Osteocyte (in vitro differentiated cells): ENCODE data around the gene CALR3. TPM values are rescaled to one million over a fixed set of nuclear protein-coding genes. Genes with fewer than 3 reads are reported as not detected.
"Not testable (repeated sequence)": the region's sequence is repeated elsewhere in the genome, so short reads cannot be mapped to it uniquely, and the experiment has no call there.

Experiments used
- DNase-seq: peaks from one replicate; pipeline ENCODE4 v3.0.0; 2021; ENCODE audit warnings: mixed read lengths; ENCODE audit not compliant: unreplicated experiment; ENCODE audit errors: extremely low spot score
- H3K27ac Mint-ChIP-seq: one replicate; pipeline ENCODE4 v1.8.0; 2021; ENCODE audit warnings: mild to moderate bottlenecking, mixed read lengths; ENCODE audit not compliant: unreplicated experiment
- H3K27me3 Mint-ChIP-seq: one replicate; pipeline ENCODE4 v1.8.0; 2021; ENCODE audit warnings: mixed read lengths; ENCODE audit not compliant: unreplicated experiment
- H3K36me3 Mint-ChIP-seq: one replicate; pipeline ENCODE4 v1.8.0; 2021; ENCODE audit warnings: mixed read lengths; ENCODE audit not compliant: unreplicated experiment
- H3K4me1 Mint-ChIP-seq: one replicate; pipeline ENCODE4 v1.8.0; 2021; ENCODE audit warnings: mixed read lengths; ENCODE audit not compliant: unreplicated experiment
- H3K4me3 Mint-ChIP-seq: one replicate; pipeline ENCODE4 v1.8.0; 2021; ENCODE audit warnings: mild to moderate bottlenecking, moderate library complexity, mixed read lengths; ENCODE audit not compliant: unreplicated experiment
- H3K9me3 Mint-ChIP-seq: one replicate; pipeline ENCODE4 v1.8.0; 2021; ENCODE audit warnings: mixed read lengths; ENCODE audit not compliant: unreplicated experiment
- total RNA-seq: library from RNA; stranded (reverse); gene quantifications from 2 replicates; pipeline ENCODE4 v1.2.1, GENCODE V29; 2021
- TF ChIP-seq, protein P1 (sequence below): fragments of 200-600 bp; sonication (generic); IDR thresholded peaks from 2 replicates; pipeline ENCODE4 v1.5.0; 2021; ENCODE audit warnings: antibody characterized with exemption, mild to moderate bottlenecking, moderate library complexity

CALR3 gene
- total RNA-seq, 1 donor from 2014 or later: not detected

DNA sequence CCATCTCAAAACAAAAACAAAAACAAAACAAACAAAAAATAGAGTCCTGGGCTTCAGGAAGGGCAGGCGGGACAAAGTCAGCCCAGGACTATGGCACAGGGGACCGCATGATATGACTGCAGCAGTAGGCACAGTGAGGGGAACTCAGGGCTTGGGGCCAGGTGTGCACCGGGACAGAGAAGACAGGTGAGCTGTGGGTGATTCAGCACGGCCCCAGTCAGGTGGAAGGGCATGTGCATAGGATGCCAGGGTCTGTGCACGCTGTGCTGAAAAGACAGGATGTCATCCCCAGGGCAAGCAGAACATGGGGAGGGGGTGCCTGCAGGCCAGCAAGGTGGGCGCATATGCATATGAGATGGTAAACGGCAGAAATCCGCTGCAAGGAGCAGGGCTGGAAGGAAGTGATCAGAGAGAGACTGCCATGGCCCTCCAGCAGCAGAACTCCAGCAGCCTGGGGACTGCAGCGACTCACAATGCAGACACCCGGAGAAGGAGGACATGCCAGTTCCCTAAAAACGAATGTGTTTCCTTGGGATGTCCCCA is 39.2 kb downstream of the CALR3 start:
- H3K27ac Mint-ChIP-seq: peak overlapping the region; percentile 81
- no peaks in the 10 kb centered on the region for H3K9me3 Mint-ChIP-seq
- H3K36me3 Mint-ChIP-seq: peaks cover 3% of the 10 kb centered on the region
- no peak for DNase-seq
- peaks cover 73% of the 10 kb centered on the region for H3K4me1 Mint-ChIP-seq
- peak overlapping the region; percentile 54 for H3K4me3 Mint-ChIP-seq
- TF ChIP-seq, protein P1, sequence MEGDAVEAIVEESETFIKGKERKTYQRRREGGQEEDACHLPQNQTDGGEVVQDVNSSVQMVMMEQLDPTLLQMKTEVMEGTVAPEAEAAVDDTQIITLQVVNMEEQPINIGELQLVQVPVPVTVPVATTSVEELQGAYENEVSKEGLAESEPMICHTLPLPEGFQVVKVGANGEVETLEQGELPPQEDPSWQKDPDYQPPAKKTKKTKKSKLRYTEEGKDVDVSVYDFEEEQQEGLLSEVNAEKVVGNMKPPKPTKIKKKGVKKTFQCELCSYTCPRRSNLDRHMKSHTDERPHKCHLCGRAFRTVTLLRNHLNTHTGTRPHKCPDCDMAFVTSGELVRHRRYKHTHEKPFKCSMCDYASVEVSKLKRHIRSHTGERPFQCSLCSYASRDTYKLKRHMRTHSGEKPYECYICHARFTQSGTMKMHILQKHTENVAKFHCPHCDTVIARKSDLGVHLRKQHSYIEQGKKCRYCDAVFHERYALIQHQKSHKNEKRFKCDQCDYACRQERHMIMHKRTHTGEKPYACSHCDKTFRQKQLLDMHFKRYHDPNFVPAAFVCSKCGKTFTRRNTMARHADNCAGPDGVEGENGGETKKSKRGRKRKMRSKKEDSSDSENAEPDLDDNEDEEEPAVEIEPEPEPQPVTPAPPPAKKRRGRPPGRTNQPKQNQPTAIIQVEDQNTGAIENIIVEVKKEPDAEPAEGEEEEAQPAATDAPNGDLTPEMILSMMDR: no peak
- H3K27me3 Mint-ChIP-seq: no peaks in the 10 kb centered on the region

DNA sequence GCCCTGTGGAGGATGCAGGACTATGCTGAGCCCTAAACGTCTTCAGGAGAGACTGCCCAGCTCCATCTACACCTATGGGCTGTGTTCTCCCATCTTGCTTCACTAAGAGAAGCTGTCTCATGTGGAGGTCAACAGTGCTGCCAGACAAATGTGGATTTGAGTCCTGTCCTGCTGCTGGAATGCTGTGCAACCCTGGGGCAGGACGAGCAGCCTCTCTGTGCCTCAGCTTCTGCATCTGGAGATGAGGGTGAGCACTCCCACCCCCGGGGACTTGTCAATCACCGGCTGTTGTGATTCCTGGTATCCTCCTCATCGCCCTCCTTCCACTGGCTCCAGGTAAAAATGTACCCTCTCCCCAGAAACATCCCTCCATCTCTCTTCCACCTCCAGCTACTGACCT is 40.5 kb downstream of the CALR3 start:
- no peak for DNase-seq
- TF ChIP-seq, protein P1: no peak
- Mint-ChIP-seq H3K4me1 (peaks cover 72% of the 10 kb centered on the region), H3K27me3 (no peaks in the 10 kb centered on the region), H3K9me3 (no peaks in the 10 kb centered on the region), H3K4me3 (no peak overlapping the region), H3K27ac (peak overlapping the region; percentile 31), H3K36me3 (peaks cover 3% of the 10 kb centered on the region)

DNA sequence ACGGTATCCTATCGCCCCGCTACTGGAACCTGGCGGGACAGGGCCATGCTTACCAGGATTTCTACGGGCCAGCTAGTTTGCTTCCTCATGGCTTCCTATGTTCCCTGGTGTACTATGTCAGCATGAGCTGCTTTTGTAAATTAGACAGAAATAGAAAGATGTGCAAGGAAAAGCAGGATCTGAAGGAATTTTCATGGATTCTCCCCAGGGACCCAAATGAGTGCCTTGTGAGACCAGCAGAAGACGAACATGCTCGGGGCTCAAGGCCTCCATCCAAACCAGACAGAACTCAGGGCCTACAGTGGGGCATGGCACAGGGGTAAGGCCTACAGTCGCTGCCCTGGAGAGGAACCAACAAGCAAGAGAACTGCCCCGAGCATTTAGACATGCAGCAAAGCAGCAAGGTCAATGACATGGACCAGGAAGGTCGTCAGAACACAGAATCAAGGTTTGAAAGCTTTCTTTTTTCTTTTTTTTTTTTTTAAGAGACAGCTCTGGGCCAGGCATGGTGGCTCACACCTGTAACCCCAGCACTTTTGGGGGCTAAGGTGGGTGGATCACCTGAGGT is 41.5 kb downstream of the CALR3 start:
- H3K27ac Mint-ChIP-seq: peak overlapping the region; percentile 86
- peak overlapping the region; percentile 51 for H3K4me3 Mint-ChIP-seq
- peaks cover 3% of the 10 kb centered on the region for H3K36me3 Mint-ChIP-seq
- no peaks in the 10 kb centered on the region for H3K9me3 Mint-ChIP-seq
- no peak for DNase-seq
- H3K4me1 Mint-ChIP-seq: peaks cover 72% of the 10 kb centered on the region
- no peaks in the 10 kb centered on the region for H3K27me3 Mint-ChIP-seq
- TF ChIP-seq, protein P1: no peak

DNA sequence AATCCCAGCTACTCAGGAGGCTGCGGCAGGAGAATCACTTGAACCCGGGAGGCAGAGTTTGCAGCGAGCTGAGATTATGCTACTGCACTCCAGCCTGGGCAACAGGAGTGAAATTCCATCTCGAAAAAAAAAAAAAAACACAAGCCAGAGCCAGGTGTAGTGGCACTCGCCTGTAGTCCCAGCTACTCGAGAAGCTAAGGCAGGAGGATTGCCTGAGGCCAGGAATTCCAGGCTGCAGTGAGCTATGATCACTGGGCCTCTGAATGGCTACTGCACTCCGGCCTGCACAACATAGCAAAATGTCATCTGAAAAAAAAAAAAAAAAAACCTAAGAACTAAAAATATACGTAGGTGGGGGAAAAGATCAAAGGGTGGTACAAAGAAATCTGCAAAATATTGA is 43.6 kb downstream of the CALR3 start:
- Mint-ChIP-seq H3K27ac (peak overlapping the region; percentile 35), H3K9me3 (no peaks in the 10 kb centered on the region), H3K4me1 (peaks cover 63% of the 10 kb centered on the region), H3K36me3 (peaks cover 3% of the 10 kb centered on the region), H3K27me3 (no peaks in the 10 kb centered on the region), H3K4me3 (no peak overlapping the region)
- DNase-seq: no peak
- TF ChIP-seq, protein P1: no peak

DNA sequence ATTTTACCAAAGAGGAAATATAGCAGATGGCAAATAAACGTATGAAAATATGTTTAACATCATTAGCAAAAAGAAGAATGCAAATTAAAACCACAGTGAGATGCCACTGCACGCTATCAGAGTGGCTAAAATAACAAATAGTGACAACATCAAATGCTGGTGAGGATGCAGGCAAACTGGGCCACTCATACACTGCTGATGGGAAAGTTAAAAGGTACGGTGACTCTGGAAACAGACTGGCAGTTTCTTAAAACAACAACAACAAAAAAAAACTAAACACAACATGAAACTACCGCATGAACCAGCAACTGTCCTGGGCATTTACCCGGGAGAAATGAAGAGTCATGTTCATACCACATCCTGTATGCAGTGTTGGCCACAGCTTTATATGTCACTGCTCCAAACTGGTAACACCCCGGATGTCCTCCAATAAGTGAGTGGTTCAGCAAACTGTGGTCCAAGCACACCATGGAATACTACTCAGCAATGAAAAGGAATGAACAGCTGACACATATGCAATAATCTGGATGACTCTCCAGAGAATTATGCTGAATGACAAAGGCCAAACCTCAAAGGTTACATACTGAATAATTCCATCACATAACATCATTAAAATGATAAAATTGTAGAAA is 46.5 kb downstream of the CALR3 start:
- Mint-ChIP-seq H3K4me1 (peaks cover 64% of the 10 kb centered on the region), H3K27ac (peak overlapping the region; percentile 16), H3K27me3 (no peaks in the 10 kb centered on the region), H3K36me3 (peaks cover 1% of the 10 kb centered on the region), H3K9me3 (no peaks in the 10 kb centered on the region), H3K4me3 (no peak overlapping the region)
- TF ChIP-seq, protein P1: no peak
- no peak for DNase-seq

DNA sequence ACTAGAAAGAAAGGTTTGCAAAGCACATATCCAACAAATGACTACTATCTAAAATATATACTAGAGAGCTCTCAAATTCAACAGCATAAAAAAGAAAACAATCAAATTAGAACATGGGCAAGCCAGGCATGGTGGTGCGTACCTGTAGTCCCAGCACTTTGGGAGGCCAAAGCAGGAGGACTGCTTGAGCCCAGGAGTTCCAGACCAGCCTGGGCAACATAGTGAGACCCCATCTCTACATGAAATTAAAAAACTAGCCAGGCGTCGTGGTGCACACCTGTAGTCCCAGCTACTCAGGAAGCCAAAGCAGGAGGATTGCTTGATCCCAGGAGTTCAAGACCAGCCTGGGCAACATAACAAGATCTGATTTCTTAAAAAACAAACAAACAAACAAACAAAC is 47.1 kb downstream of the CALR3 start:
- not testable (repeated sequence) for DNase-seq, H3K36me3 Mint-ChIP-seq, H3K27ac Mint-ChIP-seq, H3K27me3 Mint-ChIP-seq, H3K4me3 Mint-ChIP-seq, H3K9me3 Mint-ChIP-seq
- H3K4me1 Mint-ChIP-seq: peaks cover 63% of the 10 kb centered on the region
